Activated T-cell treated with anti-CD3 and anti-CD28 coated beads for 4 hours (primary cell): Measurements from ENCODE around the gene BBIP1.
A peak's percentile ranks its signal among the peaks of the same experiment; 100 is the strongest.
"Not testable (repeated sequence)": the region's sequence is repeated elsewhere in the genome, so short reads cannot be mapped to it uniquely, and the experiment has no call there.

Experiments used
- DNase-seq: peaks from one replicate; pipeline ENCODE4 v3.0.0-alpha.2; 2020

Gene BBIP1

GRCh38 chr10:110919971-110920881 is 1.2 kb upstream of the BBIP1 start:
- peak; percentile 2 for DNase-seq

DNA sequence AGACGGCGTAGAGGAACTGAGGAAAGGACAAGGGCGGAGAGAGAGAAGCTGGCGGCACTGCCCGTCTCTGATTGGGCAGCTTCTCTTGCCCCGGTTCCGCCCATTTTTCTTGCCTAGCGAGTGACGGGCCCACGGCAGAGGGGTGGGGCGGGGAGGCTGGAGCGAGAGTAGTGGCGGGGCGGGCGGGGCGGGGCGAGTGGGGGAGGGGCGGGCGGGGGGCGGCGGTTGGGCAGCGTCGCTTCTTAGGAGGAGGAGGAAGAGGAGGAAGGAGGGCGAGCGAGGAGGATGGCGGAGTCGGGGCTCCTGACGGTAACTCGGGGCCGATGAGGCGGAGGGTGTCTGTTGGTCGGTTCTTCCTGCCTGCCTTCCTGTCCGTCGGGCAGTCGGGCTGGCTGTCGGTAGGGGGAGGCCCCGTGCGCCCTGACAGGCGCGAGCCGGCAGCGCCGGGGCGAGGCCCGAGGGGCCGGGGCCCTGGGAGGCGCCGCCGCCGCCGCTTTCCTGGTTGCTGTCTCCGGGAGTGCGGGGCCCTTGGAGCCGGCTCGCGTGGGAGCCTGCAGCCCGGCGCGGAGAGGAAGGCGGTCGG is 460 bp upstream of the BBIP1 start, which contains the start of gene SHOC2:
Gene SHOC2, plus strand, starts transcription at position 256 of the 583 bp plus-strand sequence. CDS start 44,755 bp downstream, outside the sequence.
- DNase-seq = peak; percentile 95

DNA sequence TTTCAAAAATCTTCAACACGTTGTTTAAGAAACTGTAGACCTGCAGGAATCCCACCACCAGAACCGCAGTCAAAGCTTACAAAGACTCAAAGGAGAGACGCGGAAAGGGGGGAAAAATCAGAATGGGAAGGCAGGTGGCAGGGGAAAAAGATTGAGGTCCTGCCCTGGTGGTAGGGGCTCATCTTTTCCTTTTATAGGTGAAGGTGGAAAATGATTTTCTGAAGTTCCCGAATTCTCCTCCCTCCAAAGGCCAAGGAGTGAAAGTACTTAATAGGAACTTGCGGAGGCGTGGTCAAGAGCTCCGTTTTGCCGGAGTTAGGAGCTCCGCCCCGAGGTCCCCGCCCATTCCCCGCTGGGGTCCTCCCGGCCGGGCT is 724 bp downstream of the BBIP1 start:
- DNase-seq = peak; percentile 67

DNA sequence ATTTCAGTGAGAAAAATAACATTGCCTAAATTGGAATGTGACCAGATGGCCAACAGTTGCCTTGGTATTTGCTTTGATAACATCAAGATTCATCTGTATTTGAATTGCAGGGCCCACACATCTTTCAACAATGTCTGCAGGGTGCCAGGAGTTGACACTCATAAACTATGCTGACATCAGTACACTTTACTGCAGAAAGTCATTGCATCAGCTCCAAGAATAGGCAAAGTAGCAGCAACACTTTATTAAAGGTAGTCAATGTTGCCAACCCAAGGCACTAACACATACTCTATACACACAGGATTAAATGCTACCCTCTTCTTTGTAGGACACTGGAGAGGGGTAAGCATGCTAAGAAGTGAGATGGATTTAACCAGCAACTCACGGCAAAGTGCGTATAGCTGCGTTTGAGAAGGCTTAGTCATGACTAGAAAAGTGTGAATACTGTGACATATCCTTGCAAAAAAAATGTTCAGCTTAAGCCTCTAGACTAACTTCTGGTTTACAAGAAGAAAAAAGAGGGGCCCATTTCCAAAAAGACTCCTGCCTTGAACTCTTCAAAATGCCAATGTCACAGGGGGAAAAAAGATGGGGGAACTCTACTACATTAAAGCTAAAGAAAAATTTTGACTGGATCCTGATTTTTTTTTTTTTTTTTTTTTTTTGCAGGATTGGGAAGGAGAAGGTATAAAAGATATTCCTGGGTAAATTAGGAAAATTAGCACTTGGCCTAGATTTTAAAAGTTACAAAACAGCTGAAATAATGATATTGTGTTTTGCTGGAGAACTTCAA is 2.2 kb downstream of the BBIP1 start:
- DNase-seq = no peak

DNA sequence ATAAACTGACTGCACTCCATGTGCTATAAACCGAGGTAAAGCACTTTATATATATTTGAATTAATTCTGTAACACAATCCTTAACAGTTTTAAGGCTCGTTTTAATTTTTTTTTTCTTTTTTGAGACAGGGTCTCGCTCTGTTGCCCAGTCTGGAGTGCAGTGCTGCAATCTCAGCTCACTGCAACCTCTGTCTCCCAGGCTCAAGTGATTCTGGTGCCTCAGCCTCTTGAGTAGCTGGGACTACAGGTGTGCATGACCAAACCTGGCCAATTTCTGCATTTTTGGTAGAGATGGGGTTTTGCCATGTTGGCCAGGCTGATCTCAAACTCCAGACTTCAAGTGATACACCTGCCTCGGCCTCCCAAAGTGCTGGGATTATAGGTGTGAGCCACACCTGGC is 3.4 kb downstream of the BBIP1 start:
- not testable (repeated sequence) for DNase-seq

- DNase-seq = no peak
Observed at GRCh38 chr10:110915035-110915434, 3.9 kb downstream of the BBIP1 start.

GRCh38 chr10:110914431-110914830 is 4.5 kb downstream of the BBIP1 start:
- DNase-seq = no peak

DNA sequence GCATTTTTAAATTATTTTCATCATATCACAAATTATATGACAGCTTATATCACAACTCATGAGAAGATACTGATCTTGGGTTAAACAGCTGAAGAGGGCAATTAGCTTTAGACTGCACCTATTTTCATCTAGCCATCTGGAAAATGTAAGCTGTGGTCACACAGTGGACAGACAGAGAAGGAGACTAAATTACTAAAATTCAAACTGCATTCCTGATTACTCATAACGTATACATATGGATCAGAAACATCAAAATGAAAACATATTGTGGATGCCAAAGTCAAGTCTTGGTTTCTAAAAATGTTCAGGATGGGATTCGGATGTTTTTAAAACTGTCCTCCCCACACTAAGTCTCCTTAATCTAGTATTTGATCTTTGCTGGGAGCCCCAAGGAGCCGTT is 6.6 kb downstream of the BBIP1 start:
- no peak for DNase-seq

GRCh38 chr10:110910138-110910537 is 8.8 kb downstream of the BBIP1 start:
- no peak for DNase-seq

GRCh38 chr10:110903280-110904278 is 15.4 kb downstream of the BBIP1 start:
- DNase-seq = no peak

DNA sequence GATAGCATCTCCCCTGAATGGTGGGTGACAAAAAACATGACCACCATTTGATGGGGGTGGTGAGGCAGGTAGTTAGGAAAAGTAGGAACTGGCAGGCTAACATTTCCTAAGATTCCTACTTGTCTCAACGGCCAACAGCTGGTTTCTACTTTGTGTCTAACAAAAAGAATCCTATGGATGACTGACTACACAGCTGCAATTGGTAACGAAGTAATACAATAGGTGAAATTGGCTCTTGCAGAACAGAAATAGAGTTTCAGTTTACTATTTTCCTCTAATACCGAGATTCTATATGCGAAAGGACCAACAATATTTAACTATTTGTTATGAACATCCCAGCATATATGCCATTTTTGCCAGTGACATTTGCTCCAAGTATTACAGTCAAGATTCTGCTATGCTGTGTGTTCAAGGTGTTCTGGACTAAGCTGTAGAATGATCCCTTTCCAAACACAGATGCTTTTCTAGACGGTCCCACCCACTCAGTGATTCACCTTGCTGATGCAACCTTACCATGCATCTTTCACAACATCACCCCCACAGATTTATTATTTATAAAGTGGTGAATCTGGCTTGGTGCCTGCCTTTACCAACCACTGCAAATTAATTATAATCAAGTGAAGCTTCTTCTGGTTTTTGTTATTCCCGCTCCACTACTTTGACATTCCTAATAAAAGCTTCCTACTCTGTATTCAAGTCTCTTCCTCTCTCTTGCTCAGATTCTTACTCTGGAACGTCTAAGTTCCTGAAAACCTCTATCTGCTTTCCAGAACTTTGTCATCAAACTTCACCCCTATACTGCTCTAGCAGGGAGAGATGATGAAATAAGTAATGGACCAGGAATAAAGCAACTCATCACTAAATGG is 16.8 kb downstream of the BBIP1 start:
- peak; percentile 40 for DNase-seq

- DNase-seq = no peak
Observed at GRCh38 chr10:110900983-110901382, 18.0 kb downstream of the BBIP1 start.

DNA sequence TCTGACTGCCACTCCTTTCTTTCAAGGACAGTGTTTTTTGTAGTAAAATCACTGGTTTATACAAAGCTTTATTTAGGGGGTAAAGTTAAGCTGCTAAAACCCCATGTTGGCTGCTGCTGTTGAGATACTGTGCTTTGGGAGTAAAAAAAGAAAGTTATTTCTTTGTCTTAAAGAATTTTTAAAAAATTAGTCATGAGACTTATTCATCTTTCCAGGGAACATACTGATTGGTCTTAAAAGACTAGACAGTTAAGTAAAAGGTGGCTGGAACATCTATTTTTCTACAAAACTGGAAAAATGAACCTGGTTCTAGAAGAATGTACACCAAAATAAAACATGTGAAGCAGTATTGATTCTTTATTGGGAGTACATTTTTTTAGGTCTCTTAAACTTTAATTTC is 20.6 kb downstream of the BBIP1 start:
- DNase-seq = no peak

DNA sequence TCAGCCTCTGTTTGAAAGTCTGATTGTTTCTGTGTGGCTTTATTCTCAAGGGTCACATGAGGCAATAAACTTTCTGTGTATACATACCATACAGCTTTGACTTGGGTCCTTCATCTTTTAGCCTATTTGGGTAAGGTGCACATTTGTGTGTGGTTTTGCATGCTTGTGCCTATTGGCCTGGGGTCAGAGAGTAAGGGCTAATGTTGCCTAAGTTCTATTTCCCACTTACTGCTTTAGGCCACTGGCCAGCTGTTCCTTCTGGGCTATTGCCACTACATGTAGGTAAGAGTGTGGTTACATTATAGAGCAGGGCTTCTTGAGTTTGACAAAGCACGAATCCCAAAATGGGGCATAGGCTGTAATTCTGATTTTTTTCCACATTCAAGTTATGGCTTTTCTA is 21.8 kb downstream of the BBIP1 start:
- DNase-seq = no peak

DNA sequence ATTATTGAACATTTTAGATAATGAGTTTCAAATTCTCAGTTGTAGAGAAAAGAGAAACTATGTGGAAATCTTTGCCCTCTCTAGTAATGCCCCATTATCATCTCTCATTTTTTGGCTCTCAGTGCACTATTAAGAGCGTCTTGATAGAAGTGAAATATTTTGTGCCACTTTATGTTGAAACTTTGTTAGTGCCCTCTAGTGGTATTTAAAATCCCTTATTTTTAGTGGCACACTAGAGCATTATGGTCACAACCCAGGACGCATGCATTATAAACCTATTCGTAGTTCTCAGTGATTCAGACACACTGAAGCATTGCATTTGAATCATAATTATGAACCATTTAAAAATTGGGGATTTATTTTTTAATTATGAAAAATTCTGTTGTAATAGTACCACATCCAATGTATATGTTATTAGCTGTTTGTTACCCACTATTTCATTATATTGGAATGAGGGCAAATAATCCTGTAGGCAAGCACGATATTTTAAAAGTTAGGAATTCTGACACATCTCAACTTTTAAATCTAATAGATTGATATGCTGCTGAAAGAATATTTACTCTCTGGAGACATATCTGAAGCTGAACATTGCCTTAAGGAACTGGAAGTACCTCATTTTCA is 25.3 kb downstream of the BBIP1 start:
- DNase-seq = no peak

GRCh38 chr10:110892602-110893288 is 26.2 kb downstream of the BBIP1 start:
- DNase-seq = no peak

DNA sequence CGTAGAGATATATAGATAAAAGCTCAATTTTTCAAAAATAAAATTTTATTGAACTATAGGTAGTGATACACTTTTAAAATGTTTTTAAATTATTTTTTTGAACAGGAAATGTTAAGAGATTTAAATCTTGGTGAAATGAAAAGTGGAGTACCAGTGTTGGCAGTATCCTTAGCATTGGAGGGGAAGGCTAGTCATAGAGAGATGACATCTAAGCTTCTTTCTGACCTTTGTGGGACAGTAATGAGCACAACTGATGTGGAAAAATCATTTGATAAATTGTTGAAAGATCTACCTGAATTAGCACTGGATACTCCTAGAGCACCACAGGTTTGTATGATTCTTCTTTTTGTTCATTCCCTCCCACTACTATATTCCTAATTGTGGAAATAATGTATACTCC is 31.4 kb downstream of the BBIP1 start:
- no peak for DNase-seq

DNA sequence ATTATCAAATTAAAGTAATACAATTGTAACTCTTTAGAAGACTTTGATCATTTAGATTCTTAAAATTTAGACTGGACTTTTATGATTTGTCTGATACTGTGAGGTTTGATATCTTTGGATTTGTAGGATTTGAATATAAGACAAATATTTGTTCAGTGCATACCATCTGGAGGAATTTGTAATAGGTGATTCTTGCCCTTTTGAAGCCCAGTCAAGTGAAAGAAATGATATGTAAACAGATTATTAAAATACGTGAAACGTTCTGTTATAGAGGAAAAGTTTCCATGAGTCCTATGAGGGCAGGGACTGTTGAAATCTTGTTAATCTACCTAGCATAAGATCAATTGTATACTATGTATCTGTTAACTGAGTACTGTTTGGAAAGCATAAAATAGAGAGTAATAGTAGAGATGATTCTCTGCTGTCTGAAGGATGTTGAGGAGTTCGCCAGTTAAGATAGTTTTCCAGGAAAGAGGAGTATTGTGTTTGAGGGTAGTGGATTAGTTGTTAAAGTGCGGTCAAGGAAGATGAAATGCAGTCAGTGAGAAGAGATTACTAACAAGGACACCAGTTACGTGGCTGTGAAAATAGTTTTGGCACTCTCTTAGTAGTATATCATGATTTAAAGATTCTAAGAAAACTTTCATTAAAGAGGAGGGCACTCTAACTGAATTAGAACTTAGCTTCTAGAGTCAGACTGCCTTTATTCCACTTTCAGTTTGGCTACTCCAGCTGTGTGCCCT is 32.9 kb downstream of the BBIP1 start:
- DNase-seq = no peak

GRCh38 chr10:110883924-110884323 is 35.1 kb downstream of the BBIP1 start:
- no peak for DNase-seq
